Measurements from ENCODE around the gene MACROH2A1.

MACROH2A1 gene

DNA sequence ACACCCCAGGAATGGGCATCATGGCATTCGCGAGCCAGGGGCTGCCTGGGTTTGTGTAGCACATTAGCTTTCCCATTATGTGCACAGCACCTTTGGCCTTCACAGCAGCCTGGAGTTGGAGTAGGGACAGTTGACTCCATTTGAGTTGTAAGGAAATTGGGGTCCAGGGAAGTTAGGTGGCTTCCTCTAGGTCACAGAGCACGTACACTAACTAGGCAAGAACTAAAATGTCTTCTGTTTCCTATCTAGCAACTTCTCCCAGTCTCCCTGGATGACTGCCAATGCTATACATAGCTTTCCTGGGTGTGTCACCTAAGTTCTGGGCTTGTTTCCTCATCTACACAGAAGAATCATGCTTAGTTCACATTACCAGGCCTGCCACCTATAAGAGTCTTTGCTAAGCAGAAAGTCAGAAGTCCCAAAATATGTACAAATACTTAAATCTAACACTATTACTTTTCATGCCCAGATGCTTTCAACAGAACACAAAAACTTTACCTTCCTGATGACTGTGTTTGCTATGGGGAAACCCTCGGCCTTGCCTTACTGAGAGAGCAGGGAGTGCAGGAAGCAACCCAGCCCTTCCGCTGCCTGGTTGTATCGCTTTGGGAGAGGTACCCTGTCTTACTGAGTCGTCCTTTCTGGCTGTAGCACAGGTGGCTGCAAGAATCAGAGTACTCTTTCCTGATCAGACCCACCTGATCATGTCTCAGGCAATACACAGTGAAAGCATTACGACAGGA, 12.0 kb downstream of the MACROH2A1 start:
- DNase-seq (ENCODE audit: low read depth) = no peak
- TF ChIP-seq, protein P1, sequence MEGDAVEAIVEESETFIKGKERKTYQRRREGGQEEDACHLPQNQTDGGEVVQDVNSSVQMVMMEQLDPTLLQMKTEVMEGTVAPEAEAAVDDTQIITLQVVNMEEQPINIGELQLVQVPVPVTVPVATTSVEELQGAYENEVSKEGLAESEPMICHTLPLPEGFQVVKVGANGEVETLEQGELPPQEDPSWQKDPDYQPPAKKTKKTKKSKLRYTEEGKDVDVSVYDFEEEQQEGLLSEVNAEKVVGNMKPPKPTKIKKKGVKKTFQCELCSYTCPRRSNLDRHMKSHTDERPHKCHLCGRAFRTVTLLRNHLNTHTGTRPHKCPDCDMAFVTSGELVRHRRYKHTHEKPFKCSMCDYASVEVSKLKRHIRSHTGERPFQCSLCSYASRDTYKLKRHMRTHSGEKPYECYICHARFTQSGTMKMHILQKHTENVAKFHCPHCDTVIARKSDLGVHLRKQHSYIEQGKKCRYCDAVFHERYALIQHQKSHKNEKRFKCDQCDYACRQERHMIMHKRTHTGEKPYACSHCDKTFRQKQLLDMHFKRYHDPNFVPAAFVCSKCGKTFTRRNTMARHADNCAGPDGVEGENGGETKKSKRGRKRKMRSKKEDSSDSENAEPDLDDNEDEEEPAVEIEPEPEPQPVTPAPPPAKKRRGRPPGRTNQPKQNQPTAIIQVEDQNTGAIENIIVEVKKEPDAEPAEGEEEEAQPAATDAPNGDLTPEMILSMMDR (IDR thresholded peaks at IDR 0.05; ENCODE audit: insufficient read depth, low read depth, low read length, missing control alignments) = no peak
- H3K4me3 ChIP-seq (ENCODE audit: low read depth, low read length) = no peak overlapping the region

GRCh38 chr5:135386096-135386495, 12.9 kb downstream of the MACROH2A1 start:
- no peak for DNase-seq (ENCODE audit: low read depth)
- H3K4me3 ChIP-seq (ENCODE audit: low read depth, low read length) = no peak overlapping the region
- TF ChIP-seq, protein P1 (IDR thresholded peaks at IDR 0.05; ENCODE audit: insufficient read depth, low read depth, low read length, missing control alignments) = no peak

DNA sequence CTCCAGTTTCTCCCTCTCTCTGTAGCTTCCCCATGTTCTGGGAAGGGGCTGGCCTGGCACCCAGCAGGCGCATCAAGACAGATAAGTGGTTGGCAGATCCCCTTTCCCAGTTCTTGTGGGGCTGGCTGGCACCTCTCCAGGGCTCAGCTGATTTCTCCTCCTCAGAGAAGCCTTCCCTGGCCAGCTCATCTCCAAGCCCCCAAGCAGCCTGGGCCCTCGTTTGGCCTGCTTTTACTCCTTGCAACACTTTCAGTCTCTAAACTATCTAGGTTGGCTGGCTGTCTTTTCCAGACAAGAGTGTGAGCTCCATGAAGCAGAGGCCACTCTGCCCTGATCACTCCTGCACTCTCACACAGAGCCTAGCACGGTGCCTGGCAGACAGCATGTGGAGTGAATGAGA, 13.5 kb downstream of the MACROH2A1 start:
- DNase-seq (ENCODE audit: low read depth) = no peak
- TF ChIP-seq, protein P1 (IDR thresholded peaks at IDR 0.05; ENCODE audit: insufficient read depth, low read depth, low read length, missing control alignments) = no peak
- no peak overlapping the region for H3K4me3 ChIP-seq (ENCODE audit: low read depth, low read length)

DNA sequence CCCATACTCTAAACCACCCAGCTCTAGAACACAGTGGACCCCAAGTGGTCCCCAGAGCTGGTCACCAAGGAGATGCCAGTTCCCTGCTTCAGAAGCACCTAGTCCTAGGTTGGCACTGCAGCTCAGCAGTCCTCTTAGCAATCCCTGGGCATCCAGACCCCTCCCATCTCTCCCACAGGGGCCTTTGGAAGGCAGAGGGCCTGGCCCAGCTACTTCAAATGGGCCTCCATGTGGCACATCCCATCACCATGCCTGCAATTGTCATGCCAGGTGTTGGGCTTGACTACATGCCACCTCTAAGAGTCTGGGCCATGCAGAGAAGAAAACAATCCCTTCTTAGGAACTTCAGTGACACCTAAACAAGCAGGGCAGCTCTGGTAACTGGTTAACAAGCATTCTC, 14.1 kb downstream of the MACROH2A1 start:
- no peak for DNase-seq (ENCODE audit: low read depth)
- H3K4me3 ChIP-seq (ENCODE audit: low read depth, low read length) = no peak overlapping the region
- TF ChIP-seq, protein P1 (IDR thresholded peaks at IDR 0.05; ENCODE audit: insufficient read depth, low read depth, low read length, missing control alignments) = no peak

DNA sequence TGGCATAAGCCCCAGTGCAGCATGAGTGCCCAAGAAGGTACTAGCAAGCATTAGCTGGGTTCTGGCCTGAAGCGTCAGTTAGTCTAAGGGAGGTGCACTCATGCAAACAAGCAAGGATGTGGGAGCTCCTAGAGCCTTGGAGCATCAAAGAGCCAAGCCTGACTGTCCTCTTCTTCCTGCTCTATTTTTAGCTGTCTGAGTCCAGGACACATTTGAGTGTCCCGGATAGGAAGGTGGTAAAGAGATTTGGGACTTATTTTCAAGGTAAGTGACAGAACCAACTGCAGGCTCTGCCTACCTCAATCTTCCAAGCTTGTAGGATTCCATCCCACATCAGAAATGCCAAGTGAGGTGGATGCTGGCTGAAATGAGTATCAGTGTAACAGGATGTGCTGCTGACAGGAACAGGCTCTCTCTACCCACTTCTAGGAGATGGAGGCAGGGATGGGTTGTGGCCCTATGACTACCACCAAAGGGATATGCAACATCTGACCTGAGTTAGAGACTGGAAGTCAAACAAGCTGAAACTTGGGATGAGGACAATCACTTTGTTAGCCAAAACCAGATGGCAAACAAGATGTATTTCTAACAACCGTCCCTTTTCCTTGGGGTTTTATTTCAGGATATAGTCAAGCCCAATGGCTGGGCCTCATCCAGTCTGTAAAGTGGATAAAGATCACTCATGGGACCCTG, 15.1 kb downstream of the MACROH2A1 start:
- TF ChIP-seq, protein P1 (IDR thresholded peaks at IDR 0.05; ENCODE audit: insufficient read depth, low read depth, low read length, missing control alignments) = no peak
- H3K4me3 ChIP-seq (ENCODE audit: low read depth, low read length) = no peak overlapping the region
- no peak for DNase-seq (ENCODE audit: low read depth)

DNA sequence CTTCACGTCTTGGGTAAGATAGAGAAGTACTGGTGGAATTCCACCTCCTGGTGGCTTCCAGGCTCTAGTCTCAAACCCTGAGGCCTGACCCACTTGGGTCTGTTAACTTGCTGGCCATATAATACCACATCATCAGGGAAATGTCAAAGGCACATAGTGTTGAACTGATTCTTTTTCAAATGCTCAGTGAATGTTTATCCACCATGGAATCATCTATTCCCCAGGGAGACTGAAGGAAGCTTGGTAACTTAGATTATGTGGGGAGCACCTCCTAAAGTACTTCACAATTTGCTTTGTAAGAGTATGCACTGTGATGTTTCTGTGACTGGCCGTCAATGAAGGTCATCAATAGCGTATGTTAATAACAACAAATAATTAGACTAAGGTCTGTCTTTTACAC, 16.1 kb downstream of the MACROH2A1 start:
- no peak overlapping the region for H3K4me3 ChIP-seq (ENCODE audit: low read depth, low read length)
- TF ChIP-seq, protein P1 (IDR thresholded peaks at IDR 0.05; ENCODE audit: insufficient read depth, low read depth, low read length, missing control alignments) = no peak
- DNase-seq (ENCODE audit: low read depth) = no peak

All from GM12865 (cell line).